ENCODE results near the gene TAOK3. TPM values are rescaled to one million over a fixed set of nuclear protein-coding genes. Genes with fewer than 3 reads are reported as not detected.

The TAOK3 gene
- total RNA-seq, 4 donors from 2014 or later = 48.8 to 78.0 (median 54.7) TPM

- no peak for TF ChIP-seq CTCF (IDR thresholded peaks at IDR 0.05; ENCODE audit: low read depth)
These were observed 182.9 kb downstream of the TAOK3 start for GRCh38 chr12:118189741-118190191.

GRCh38 chr12:118188690-118189371 is 183.9 kb downstream of the TAOK3 start:
- TF ChIP-seq CTCF (IDR thresholded peaks at IDR 0.05; ENCODE audit: low read depth) = no peak

- TF ChIP-seq CTCF (IDR thresholded peaks at IDR 0.05; ENCODE audit: low read depth) = no peak
These were observed 184.8 kb downstream of the TAOK3 start for GRCh38 chr12:118187751-118188435.

- TF ChIP-seq CTCF (IDR thresholded peaks at IDR 0.05; ENCODE audit: low read depth) = no peak
These were observed 186.9 kb downstream of the TAOK3 start for GRCh38 chr12:118185602-118186397.

- TF ChIP-seq CTCF (IDR thresholded peaks at IDR 0.05; ENCODE audit: low read depth) = no peak
These were observed 189.0 kb downstream of the TAOK3 start for GRCh38 chr12:118183711-118184110.

GRCh38 chr12:118183155-118183554 is 189.6 kb downstream of the TAOK3 start:
- no peak for TF ChIP-seq CTCF (IDR thresholded peaks at IDR 0.05; ENCODE audit: low read depth)

Data from subcutaneous adipose tissue (tissue), 4 donors.